Uterus (tissue), 2 donors: ENCODE data around the gene KIFAP3.

ENCODE experiments used
- CTCF ChIP-seq, 4 experiments: fragments of 200-600 bp in 2 of 4; fragments of 450-650 bp in 2 of 4; sonication (generic) in 2 of 4; IDR thresholded peaks; one replicate each; pipeline ENCODE4 v1.5.1; 2016 to 2019; ENCODE audit warnings: antibody characterized with exemption in 4 of 4, mild to moderate bottlenecking in 2 of 4, moderate library complexity in 1 of 4
- POLR2A ChIP-seq, 2 donors: fragments of 450-650 bp; IDR thresholded peaks; one replicate each; pipeline ENCODE4 v1.6.1; 2016; ENCODE audit warnings: antibody characterized with exemption in 2 of 2, mild to moderate bottlenecking in 1 of 2, moderate library complexity in 1 of 2

GRCh38 chr1:170073893-170074249, 624 bp downstream of the KIFAP3 start:
- TF ChIP-seq CTCF (IDR thresholded peaks at IDR 0.05), result no peak
- no peak for TF ChIP-seq POLR2A (IDR thresholded peaks at IDR 0.05)
